ENCODE results near the gene P2RX6. TPM values are rescaled to one million over a fixed set of nuclear protein-coding genes. Genes with fewer than 3 reads are reported as not detected.

Gene P2RX6
- total RNA-seq, 2 experiments from 2014 or later, result 0.14 to 0.69 TPM

DNA sequence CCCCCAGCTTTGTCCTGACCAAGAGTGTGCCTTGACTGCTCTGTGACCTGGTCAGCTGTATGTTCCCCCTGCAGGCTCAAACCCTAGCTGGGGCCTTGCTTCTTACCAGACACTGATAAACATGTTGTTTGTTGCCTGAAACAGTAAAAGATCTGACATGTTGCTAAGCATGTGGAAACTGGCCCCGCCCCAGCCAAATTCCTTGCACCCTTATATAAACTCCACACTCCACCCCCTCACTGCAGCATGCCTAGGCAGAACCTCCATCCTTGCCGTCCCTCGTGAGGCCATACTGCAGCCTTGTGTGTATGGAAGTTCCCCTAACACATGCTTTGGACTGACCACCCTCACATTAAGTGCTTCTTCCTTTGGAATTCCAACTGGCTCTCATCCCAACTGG, 58.1 kb downstream of the P2RX6 start:
- TF ChIP-seq, protein P1, sequence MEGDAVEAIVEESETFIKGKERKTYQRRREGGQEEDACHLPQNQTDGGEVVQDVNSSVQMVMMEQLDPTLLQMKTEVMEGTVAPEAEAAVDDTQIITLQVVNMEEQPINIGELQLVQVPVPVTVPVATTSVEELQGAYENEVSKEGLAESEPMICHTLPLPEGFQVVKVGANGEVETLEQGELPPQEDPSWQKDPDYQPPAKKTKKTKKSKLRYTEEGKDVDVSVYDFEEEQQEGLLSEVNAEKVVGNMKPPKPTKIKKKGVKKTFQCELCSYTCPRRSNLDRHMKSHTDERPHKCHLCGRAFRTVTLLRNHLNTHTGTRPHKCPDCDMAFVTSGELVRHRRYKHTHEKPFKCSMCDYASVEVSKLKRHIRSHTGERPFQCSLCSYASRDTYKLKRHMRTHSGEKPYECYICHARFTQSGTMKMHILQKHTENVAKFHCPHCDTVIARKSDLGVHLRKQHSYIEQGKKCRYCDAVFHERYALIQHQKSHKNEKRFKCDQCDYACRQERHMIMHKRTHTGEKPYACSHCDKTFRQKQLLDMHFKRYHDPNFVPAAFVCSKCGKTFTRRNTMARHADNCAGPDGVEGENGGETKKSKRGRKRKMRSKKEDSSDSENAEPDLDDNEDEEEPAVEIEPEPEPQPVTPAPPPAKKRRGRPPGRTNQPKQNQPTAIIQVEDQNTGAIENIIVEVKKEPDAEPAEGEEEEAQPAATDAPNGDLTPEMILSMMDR (IDR thresholded peaks at IDR 0.05), result no peak
- Histone ChIP-seq H3K27me3 (ENCODE audit: control insufficient read depth in 1 of 2, insufficient read depth in 2 of 2, low read length in 2 of 2) (no peaks in the 10 kb centered on the region), H3K4me3 (ENCODE audit: low read length) (no peak overlapping the region), H3K4me1 (ENCODE audit: insufficient read depth, low read length) (no peaks in the 10 kb centered on the region), H3K27ac (ENCODE audit: low read depth in 1 of 2, low read length in 2 of 2) (no peak overlapping the region), H3K36me3 (ENCODE audit: insufficient read depth, low read length) (no peaks in the 10 kb centered on the region), H3K9me3 (ENCODE audit: control insufficient read depth in 1 of 2, insufficient read depth in 1 of 2, low read length in 2 of 2) (peaks cover 0 to 7% of the 10 kb centered on the region in 2 experiments)
- intact Hi-C loops (cut with DNase I, micrococcal nuclease), result no loop called here
- POLR2A ChIA-PET, result interaction anchor here (0.6 kb wide), 1 partner anchor 127 kb away, joined by 3 read pairs; no protein-coding TSS in a partner anchor
- CTCF ChIA-PET, result no interaction called here
- Mint-ChIP-seq H3K27ac (no peak overlapping the region), H3K4me3 (no peak overlapping the region), H3K4me1 (ENCODE audit: low read depth) (no peaks in the 10 kb centered on the region), H3K27me3 (no peaks in the 10 kb centered on the region), H3K9me3 (no peaks in the 10 kb centered on the region), H3K36me3 (ENCODE audit: low read depth) (no peaks in the 10 kb centered on the region)
- ATAC-seq (ENCODE audit: poor library complexity), result no peak
- no peak for DNase-seq

DNA sequence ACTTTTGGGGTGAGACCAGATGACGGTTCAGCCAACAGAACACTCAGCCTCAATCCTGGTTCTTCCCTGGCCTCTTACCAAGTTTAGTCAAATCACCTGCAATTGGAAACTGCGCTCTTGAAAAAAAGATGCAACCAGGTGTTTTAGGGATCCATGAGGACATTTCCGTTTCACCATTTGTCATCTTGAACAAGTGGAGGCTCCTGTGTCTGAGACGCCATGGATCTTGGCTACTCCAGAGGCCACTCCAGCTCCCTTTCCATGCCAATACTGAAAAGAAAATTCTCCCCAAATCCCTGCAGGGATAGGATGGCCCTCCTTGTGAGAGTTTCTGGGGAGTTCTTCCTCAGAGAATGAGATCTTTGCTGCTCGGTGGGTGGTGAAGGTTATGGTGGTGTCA, 58.5 kb downstream of the P2RX6 start:
- Mint-ChIP-seq H3K36me3 (ENCODE audit: low read depth) (no peaks in the 10 kb centered on the region), H3K4me3 (no peak overlapping the region), H3K27me3 (no peaks in the 10 kb centered on the region), H3K27ac (no peak overlapping the region), H3K9me3 (no peaks in the 10 kb centered on the region), H3K4me1 (ENCODE audit: low read depth) (no peaks in the 10 kb centered on the region)
- Histone ChIP-seq H3K27ac (ENCODE audit: low read depth in 1 of 2, low read length in 2 of 2) (no peak overlapping the region), H3K9me3 (ENCODE audit: control insufficient read depth in 1 of 2, insufficient read depth in 1 of 2, low read length in 2 of 2) (peaks cover 0 to 7% of the 10 kb centered on the region in 2 experiments), H3K36me3 (ENCODE audit: insufficient read depth, low read length) (no peaks in the 10 kb centered on the region), H3K4me1 (ENCODE audit: insufficient read depth, low read length) (no peaks in the 10 kb centered on the region), H3K4me3 (ENCODE audit: low read length) (no peak overlapping the region), H3K27me3 (ENCODE audit: control insufficient read depth in 1 of 2, insufficient read depth in 2 of 2, low read length in 2 of 2) (no peaks in the 10 kb centered on the region)
- no peak for ATAC-seq (ENCODE audit: poor library complexity)
- TF ChIP-seq, protein P1 (IDR thresholded peaks at IDR 0.05), result no peak
- intact Hi-C loops (cut with DNase I, micrococcal nuclease), result no loop called here
- ChIA-PET CTCF (no interaction called here), POLR2A (interaction anchor here (0.6 kb wide), 1 partner anchor 127 kb away, joined by 3 read pairs; no protein-coding TSS in a partner anchor)
- DNase-seq, result no peak

DNA sequence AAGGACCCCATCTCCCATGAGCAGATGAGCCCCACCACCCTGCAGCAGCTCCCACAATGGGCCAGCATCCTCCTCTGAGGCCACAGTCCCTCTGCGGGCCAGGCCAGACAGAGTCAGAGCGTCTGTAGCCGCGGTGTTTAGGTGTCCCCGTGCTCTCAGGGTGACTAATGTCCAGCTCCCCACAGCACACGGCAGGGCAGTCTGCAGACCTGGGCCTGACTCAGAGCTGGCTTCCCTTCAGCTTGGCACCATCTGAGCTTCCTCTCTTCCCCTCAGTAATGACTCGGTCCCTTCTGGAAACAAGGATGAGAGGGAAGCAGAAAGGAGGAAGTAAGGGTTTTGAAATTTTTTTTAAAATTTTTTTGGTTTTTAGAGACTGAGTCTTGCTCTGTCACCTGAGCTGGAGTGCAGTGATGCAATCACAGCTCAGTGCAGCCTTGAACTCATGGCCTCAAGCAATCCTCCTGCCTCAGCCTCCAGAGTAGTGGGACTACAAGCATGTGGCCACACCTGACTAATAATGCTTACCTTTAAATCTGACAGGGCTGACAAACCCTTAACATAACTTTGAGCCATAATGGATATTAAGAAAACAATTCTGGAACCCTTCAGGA, 59.2 kb downstream of the P2RX6 start:
- no peaks in the 10 kb centered on the region for H3K27me3 ChIP-seq (ENCODE audit: control insufficient read depth in 1 of 2, insufficient read depth in 2 of 2, low read length in 2 of 2)
- no peaks in the 10 kb centered on the region for H3K4me1 ChIP-seq (ENCODE audit: insufficient read depth, low read length)
- TF ChIP-seq, protein P1 (IDR thresholded peaks at IDR 0.05), result no peak
- no peaks in the 10 kb centered on the region for H3K27me3 Mint-ChIP-seq
- H3K4me3 ChIP-seq (ENCODE audit: low read length), result no peak overlapping the region
- no peak overlapping the region for H3K4me3 Mint-ChIP-seq
- peaks cover 0 to 7% of the 10 kb centered on the region in 2 experiments for H3K9me3 ChIP-seq (ENCODE audit: control insufficient read depth in 1 of 2, insufficient read depth in 1 of 2, low read length in 2 of 2)
- ChIA-PET CTCF (no interaction called here), POLR2A (no interaction called here)
- no peak overlapping the region for H3K27ac ChIP-seq (ENCODE audit: low read depth in 1 of 2, low read length in 2 of 2)
- peak in 2 of 14 experiments; percentile 39 to 59 for DNase-seq
- intact Hi-C loops (cut with DNase I, micrococcal nuclease), result no loop called here
- H3K36me3 ChIP-seq (ENCODE audit: insufficient read depth, low read length), result no peaks in the 10 kb centered on the region
- no peaks in the 10 kb centered on the region for H3K4me1 Mint-ChIP-seq (ENCODE audit: low read depth)
- H3K9me3 Mint-ChIP-seq, result no peaks in the 10 kb centered on the region
- no peaks in the 10 kb centered on the region for H3K36me3 Mint-ChIP-seq (ENCODE audit: low read depth)
- H3K27ac Mint-ChIP-seq, result no peak overlapping the region
- ATAC-seq (ENCODE audit: poor library complexity), result no peak
